Testis (tissue), 3 donors: Measurements from ENCODE around the gene PAPPA. TPM values are rescaled to one million over a fixed set of nuclear protein-coding genes. Genes with fewer than 3 reads are reported as not detected.

Experiments used
- DNase-seq: peaks from one replicate; pipeline ENCODE4 v3.0.0-alpha.2; 2019
- H3K27ac ChIP-seq, 2 donors: fragments of 200-600 bp; sonication (generic); one replicate each; pipeline ENCODE4 v1.5.1; 2019
- H3K27me3 ChIP-seq: fragments of 200-600 bp; sonication (generic); one replicate; pipeline ENCODE4 v1.5.1; 2019
- H3K36me3 ChIP-seq: fragments of 200-600 bp; sonication (generic); one replicate; pipeline ENCODE4 v1.5.1; 2017; ENCODE audit warnings: low read depth; ENCODE audit errors: missing control alignments
- H3K4me1 ChIP-seq: fragments of 200-600 bp; sonication (generic); one replicate; pipeline ENCODE4 v1.5.1; 2019
- H3K4me3 ChIP-seq, 2 donors: fragments of 200-600 bp; sonication (generic); one replicate each; pipeline ENCODE4 v1.5.1; 2017 to 2019
- H3K9me3 ChIP-seq: fragments of 200-600 bp; sonication (generic); one replicate; pipeline ENCODE4 v1.5.1; 2017
- POLR2A ChIP-seq: fragments of 450-650 bp; IDR thresholded peaks from one replicate; pipeline ENCODE4 v1.6.1; 2017; ENCODE audit warnings: antibody characterized with exemption, mild to moderate bottlenecking, moderate library complexity
- WGBS, 2 donors: methylation state at CpG; one replicate each; pipeline ENCODE4 v1.1.5; 2018; 5-methylcytosine and 5-hydroxymethylcytosine counted together
- intact Hi-C: fragments of 100-400 bp; cut with DNase I; formaldehyde crosslinking; loops from one replicate; pipeline ENCODE4 v1.15.1; 2023; ENCODE audit warnings: low total_unique reads
- polyA plus RNA-seq: library from polyadenylated mRNA; stranded (reverse); fragments of 350-450 nt; fragmentation: Illumina TruSeq; extraction: RNeasy Lipid Tissue Mini Kit (QIAGEN cat#74804); gene quantifications from one replicate; pipeline ENCODE4 v1.2.3, GENCODE V29; 2014; ENCODE audit warnings: low read depth, low replicate concordance; ENCODE audit not compliant: insufficient read depth
- total RNA-seq, 2 donors: library from RNA; depleted of rRNA; stranded (reverse); fragments of >200 nt; gene quantifications; one replicate each; pipeline ENCODE4 v1.2.3, GENCODE V29; 2016
- TF ChIP-seq, protein P1 (sequence below), 3 experiments: fragments of 450-650 bp in 2 of 3; fragments of 200-600 bp in 1 of 3; sonication (generic) in 1 of 3; IDR thresholded peaks; one replicate each; pipeline ENCODE4 v1.5.1; 2016 to 2019; ENCODE audit warnings: antibody characterized with exemption in 3 of 3, mild to moderate bottlenecking in 2 of 3, moderate library complexity in 1 of 3

Gene PAPPA
- total and polyA plus RNA-seq, 3 donors from 2014 or later, result 1.9 to 5.1 (median 4.1) TPM

DNA sequence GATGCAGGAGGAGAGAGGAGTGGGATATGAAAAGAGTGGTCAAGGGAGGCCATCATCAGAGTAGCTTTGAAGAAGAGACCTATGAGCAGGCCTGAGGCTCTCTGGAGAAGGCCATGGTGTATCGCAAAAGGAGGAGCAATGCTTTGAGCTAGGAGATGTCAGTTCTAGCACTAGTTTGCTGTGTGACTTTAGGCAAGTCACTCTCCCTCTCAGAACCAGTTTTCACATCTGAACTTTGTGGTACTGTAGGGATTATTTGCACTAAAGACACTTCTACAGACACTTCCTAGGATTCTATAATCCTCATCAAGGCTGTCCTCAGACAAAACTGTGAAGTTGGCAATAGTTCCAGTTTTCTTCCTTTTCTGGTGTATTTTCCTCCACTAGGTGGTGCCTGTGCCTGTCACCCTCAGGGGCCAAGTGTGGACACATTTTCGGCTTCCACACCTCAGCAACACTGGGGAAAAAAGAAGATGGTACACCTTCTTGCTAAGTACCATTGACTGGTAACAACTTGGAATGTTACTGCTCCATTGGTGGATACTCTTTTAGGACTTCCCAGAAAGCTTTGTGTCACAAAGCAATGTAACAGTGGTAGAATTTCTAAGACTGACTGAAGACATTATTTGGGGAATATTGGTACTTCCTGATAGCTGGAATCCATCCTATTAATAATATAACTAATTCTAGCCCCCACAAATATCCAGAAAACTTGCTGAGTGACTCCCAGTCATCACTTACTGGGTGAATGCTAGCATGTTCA is 9.9 kb downstream of the PAPPA start:
- H3K4me3 ChIP-seq, result no peak overlapping the region
- no peak for DNase-seq
- no peak overlapping the region for H3K27ac ChIP-seq
- WGBS, 2 donors, result 88 to 95% methylated on average over 2 of the region's 2 CpGs
- H3K9me3 ChIP-seq, result no peaks in the 10 kb centered on the region
- intact Hi-C loops, result no loop called here
- no peaks in the 10 kb centered on the region for H3K36me3 ChIP-seq
- no peaks in the 10 kb centered on the region for H3K4me1 ChIP-seq
- no peak for TF ChIP-seq POLR2A
- TF ChIP-seq, protein P1, sequence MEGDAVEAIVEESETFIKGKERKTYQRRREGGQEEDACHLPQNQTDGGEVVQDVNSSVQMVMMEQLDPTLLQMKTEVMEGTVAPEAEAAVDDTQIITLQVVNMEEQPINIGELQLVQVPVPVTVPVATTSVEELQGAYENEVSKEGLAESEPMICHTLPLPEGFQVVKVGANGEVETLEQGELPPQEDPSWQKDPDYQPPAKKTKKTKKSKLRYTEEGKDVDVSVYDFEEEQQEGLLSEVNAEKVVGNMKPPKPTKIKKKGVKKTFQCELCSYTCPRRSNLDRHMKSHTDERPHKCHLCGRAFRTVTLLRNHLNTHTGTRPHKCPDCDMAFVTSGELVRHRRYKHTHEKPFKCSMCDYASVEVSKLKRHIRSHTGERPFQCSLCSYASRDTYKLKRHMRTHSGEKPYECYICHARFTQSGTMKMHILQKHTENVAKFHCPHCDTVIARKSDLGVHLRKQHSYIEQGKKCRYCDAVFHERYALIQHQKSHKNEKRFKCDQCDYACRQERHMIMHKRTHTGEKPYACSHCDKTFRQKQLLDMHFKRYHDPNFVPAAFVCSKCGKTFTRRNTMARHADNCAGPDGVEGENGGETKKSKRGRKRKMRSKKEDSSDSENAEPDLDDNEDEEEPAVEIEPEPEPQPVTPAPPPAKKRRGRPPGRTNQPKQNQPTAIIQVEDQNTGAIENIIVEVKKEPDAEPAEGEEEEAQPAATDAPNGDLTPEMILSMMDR (IDR thresholded peaks at IDR 0.05), result peak in 2 of 3 experiments; percentile 20 to 32
- no peaks in the 10 kb centered on the region for H3K27me3 ChIP-seq

DNA sequence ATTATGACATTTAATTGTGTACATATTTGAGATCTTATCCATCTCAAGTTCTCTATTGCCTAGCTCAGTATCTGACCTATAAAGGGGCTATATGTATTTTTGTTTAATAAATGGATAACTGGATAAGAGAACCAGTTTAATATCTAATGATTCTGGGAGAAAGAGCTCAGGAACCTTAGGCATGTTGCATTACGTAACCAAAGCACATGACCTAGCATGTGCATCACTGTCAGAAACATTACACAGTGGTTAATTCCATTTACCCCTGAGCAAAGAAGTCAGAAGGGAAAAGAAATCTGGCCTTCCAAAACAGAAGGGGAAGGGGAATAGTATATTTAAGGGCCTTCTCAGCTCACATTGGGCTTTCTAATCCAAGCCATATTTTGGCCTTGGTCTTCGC is 12.3 kb downstream of the PAPPA start:
- H3K27ac ChIP-seq, result no peak overlapping the region
- intact Hi-C loops, result no loop called here
- H3K4me3 ChIP-seq, result no peak overlapping the region

DNA sequence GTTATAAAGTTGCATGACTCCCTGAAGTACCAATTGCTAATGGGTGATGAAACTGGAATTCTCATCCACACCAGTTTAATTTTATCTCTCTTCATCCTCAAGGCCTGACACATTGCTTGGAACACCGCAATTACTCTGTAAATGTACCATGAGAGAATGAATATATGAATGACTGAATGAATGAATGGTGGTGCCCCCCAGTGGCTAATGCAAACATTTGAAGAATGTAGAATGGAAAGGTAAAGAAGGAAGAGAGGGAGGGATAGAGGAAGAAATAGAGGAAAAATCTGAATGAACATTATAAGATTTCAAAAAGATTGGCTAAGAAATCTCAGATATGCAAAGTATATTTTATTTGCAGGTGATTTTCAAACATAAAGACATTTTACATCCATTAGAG is 13.1 kb downstream of the PAPPA start:
- no peaks in the 10 kb centered on the region for H3K9me3 ChIP-seq
- H3K36me3 ChIP-seq, result no peaks in the 10 kb centered on the region
- 94 to 100% methylated on average over 1 of the region's 1 CpG for WGBS, 2 donors
- TF ChIP-seq POLR2A, result no peak
- TF ChIP-seq, protein P1 (IDR thresholded peaks at IDR 0.05), result no peak
- DNase-seq, result no peak
- no peaks in the 10 kb centered on the region for H3K27me3 ChIP-seq
- no peak overlapping the region for H3K4me3 ChIP-seq
- no peak overlapping the region for H3K27ac ChIP-seq
- H3K4me1 ChIP-seq, result no peaks in the 10 kb centered on the region
- intact Hi-C loops, result no loop called here

More for the DNA sequence above, 12.3 kb downstream of the PAPPA start:
- whole genome bisulfite sequencing, 2 donors, result 88 to 90% methylated on average over 2 of the region's 2 CpGs
- H3K9me3 ChIP-seq, result no peaks in the 10 kb centered on the region
- no peaks in the 10 kb centered on the region for H3K4me1 ChIP-seq
- no peaks in the 10 kb centered on the region for H3K36me3 ChIP-seq
- TF ChIP-seq, protein P1 (IDR thresholded peaks at IDR 0.05), result no peak
- no peak for TF ChIP-seq POLR2A
- H3K27me3 ChIP-seq, result no peaks in the 10 kb centered on the region
- DNase-seq, result no peak

DNA sequence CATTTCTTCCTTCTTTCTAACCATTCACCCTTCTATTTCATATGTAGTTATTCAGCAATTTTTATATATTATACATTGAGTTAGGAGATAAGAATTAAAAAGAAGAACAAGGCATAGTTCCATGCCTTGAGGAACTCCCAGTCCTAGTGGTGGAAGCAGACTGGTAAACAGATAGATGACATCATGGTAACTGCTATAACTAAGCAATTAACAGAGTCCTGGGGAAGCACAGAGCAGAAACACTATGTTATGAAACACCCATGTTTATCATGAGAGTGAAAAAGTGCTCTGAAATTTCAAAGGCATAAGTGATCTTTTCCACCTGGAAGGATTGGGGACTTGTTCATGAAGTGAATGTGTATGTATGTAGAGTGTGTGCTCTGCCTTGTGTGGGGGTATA is 14.6 kb downstream of the PAPPA start:
- DNase-seq, result no peak
- Histone ChIP-seq H3K9me3 (no peaks in the 10 kb centered on the region), H3K4me1 (no peaks in the 10 kb centered on the region), H3K4me3 (no peak overlapping the region), H3K27ac (no peak overlapping the region), H3K27me3 (no peaks in the 10 kb centered on the region), H3K36me3 (no peaks in the 10 kb centered on the region)
- intact Hi-C loops, result no loop called here
- TF ChIP-seq, protein P1 (IDR thresholded peaks at IDR 0.05), result no peak
- no peak for TF ChIP-seq POLR2A

DNA sequence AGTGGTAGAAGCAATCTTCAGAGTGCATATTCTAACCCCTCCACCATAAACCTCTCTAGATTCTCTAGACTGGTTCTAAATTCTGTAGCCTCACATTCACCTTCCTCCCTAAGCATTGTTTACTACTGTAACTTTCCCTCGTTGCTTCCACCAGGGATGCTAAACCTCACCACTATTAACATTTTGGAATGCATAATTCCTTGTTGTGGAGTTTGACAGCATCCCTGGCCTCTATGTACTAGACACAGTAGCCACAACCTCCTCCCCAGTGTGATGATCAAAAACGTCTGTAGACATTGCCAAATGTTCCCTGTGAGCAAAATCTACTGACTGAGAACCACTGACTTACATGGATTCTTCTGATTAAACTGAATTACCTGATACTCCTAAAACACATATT is 18.6 kb downstream of the PAPPA start:
- no peak for DNase-seq
- Histone ChIP-seq H3K36me3 (no peaks in the 10 kb centered on the region), H3K9me3 (no peaks in the 10 kb centered on the region), H3K4me1 (no peaks in the 10 kb centered on the region), H3K27me3 (no peaks in the 10 kb centered on the region), H3K4me3 (no peak overlapping the region), H3K27ac (no peak overlapping the region)
- intact Hi-C loops, result no loop called here
- 62 to 68% methylated on average over 2 of the region's 2 CpGs for WGBS, 2 donors
- TF ChIP-seq, protein P1 (IDR thresholded peaks at IDR 0.05), result no peak
- TF ChIP-seq POLR2A, result no peak
